ENCODE measurements around the gene GLYATL3. TPM values are rescaled to one million over a fixed set of nuclear protein-coding genes. Genes with fewer than 3 reads are reported as not detected.
A peak's percentile ranks its signal among the peaks of the same experiment; 100 is the strongest.

The GLYATL3 gene
- total and polyA plus RNA-seq, 11 donors = not detected

- Histone ChIP-seq H3K4me3 (no peak overlapping the region), H3K36me3 (no peaks in the 10 kb centered on the region), H3K4me1 (no peaks in the 10 kb centered on the region), H3K9me3 (no peaks in the 10 kb centered on the region), H3K27ac (no peak overlapping the region), H3K27me3 (no peaks in the 10 kb centered on the region)
- 58 to 70% (median 64%) methylated on average over 1 of the region's 1 CpG for WGBS, 4 donors
- ATAC-seq (no peak), DNase-seq (no peak)
- no peak for TF ChIP-seq CTCF (IDR thresholded peaks at IDR 0.05)
- no peak for TF ChIP-seq POLR2A (IDR thresholded peaks at IDR 0.05)
- intact Hi-C loops (cut with DNase I) = loop anchor here in 1 of 10 donors (10.0 kb wide), 1 partner anchor 67 kb away; no protein-coding TSS in a partner anchor
These were observed 27.6 kb downstream of the GLYATL3 start for GRCh38 chr6:49527320-49527719.

GRCh38 chr6:49528571-49528970 lies 28.8 kb downstream of the GLYATL3 start:
- WGBS, 4 donors = 55 to 68% (median 58%) methylated on average over 3 of the region's 3 CpGs
- no peak for ATAC-seq

GRCh38 chr6:49530141-49530776 lies 30.5 kb downstream of the GLYATL3 start:
- DNase-seq (no peak), ATAC-seq (no peak)
- no peak overlapping the region for H3K4me3 ChIP-seq
- no peak overlapping the region for H3K27ac ChIP-seq
- H3K4me1 ChIP-seq = no peaks in the 10 kb centered on the region
- no peaks in the 10 kb centered on the region for H3K36me3 ChIP-seq
- H3K27me3 ChIP-seq = peaks cover 0 to 3% (median 0%) of the 10 kb centered on the region in 9 donors
- intact Hi-C loops (cut with DNase I) = loop anchor here in 8 of 10 donors (2.0 to 10.0 kb wide), 8 partner anchors 75 to 325 kb away; no protein-coding TSS in a partner anchor
- 69 to 73% (median 72%) methylated on average over 2 of the region's 2 CpGs for WGBS, 4 donors
- no peaks in the 10 kb centered on the region for H3K9me3 ChIP-seq
- no peak for TF ChIP-seq CTCF (IDR thresholded peaks at IDR 0.05)
- TF ChIP-seq POLR2A (IDR thresholded peaks at IDR 0.05) = no peak

More at GRCh38 chr6:49528571-49528970, 28.8 kb downstream of the GLYATL3 start:
- Histone ChIP-seq H3K4me3 (no peak overlapping the region), H3K27ac (no peak overlapping the region), H3K9me3 (no peaks in the 10 kb centered on the region), H3K36me3 (no peaks in the 10 kb centered on the region), H3K4me1 (no peaks in the 10 kb centered on the region), H3K27me3 (peaks cover 0 to under 1% (median 0%) of the 10 kb centered on the region in 9 donors)
- intact Hi-C loops (cut with DNase I) = loop anchor here in 1 of 10 donors (10.0 kb wide), 1 partner anchor 66 kb away; no protein-coding TSS in a partner anchor
- no peak for DNase-seq
- TF ChIP-seq POLR2A (IDR thresholded peaks at IDR 0.05) (no peak), CTCF (IDR thresholded peaks at IDR 0.05) (no peak)

GRCh38 chr6:49531774-49532569 lies 32.2 kb downstream of the GLYATL3 start:
- H3K9me3 ChIP-seq = no peaks in the 10 kb centered on the region
- H3K4me3 ChIP-seq = peak overlapping the region in 5 of 12 donors; percentile 13 to 29 (median 26)
- TF ChIP-seq CTCF (IDR thresholded peaks at IDR 0.05) = peak; percentile 56 to 90 (median 76)
- TF ChIP-seq POLR2A (IDR thresholded peaks at IDR 0.05) = no peak
- no peaks in the 10 kb centered on the region for H3K4me1 ChIP-seq
- DNase-seq (no peak), ATAC-seq (peak in 2 of 4 donors; percentile 62 to 67)
- intact Hi-C loops (cut with DNase I) = loop anchor here in 9 of 10 donors (2.0 to 10.0 kb wide), 8 partner anchors 73 to 323 kb away; no protein-coding TSS in a partner anchor
- no peak overlapping the region for H3K27ac ChIP-seq
- 5 to 13% (median 10%) methylated on average over 3 of the region's 3 CpGs for WGBS, 4 donors
- H3K27me3 ChIP-seq = peaks cover 0 to 3% (median 0%) of the 10 kb centered on the region in 9 donors
- H3K36me3 ChIP-seq = no peaks in the 10 kb centered on the region

Measured in heart left ventricle (tissue), 16 donors.